Coronary artery (tissue), 2 donors: ENCODE measurements around the gene PARD3.

Experiments
- DNase-seq: peaks from one replicate; pipeline ENCODE4 v3.0.0-alpha.2; 2017; ENCODE audit warnings: low spot score
- H3K27ac ChIP-seq, 2 donors: fragments of 200-600 bp; sonication (generic); one replicate each; pipeline ENCODE4 v1.5.1; 2016 to 2019
- H3K4me3 ChIP-seq: fragments of 200-600 bp; sonication (generic); 2 replicates; pipeline ENCODE4 v1.5.1; 2016; ENCODE audit warnings: mild to moderate bottlenecking, moderate library complexity
- TF ChIP-seq, protein P1 (sequence below): fragments of 200-600 bp; sonication (generic); IDR thresholded peaks from one replicate; pipeline ENCODE4 v1.5.1; 2019; ENCODE audit warnings: antibody characterized with exemption

Gene PARD3

DNA sequence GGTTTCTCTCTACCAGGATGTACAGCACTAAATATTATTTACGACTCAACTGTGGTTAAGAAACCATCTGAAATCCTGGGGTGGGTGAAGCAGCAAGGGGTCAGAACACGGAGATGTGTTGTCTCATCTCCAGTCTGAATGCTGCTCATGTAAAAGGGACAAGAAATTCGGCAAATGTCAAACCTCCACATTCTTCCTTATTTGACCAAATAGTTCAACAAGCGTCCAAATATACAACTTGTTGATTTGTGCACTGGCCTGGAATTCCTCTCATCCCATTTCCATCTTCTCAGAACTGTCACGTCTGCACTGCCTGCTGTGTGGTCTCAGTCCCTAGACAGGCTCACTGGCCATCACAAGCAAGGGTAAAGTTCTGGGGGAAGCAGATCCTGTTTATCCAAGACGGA, 520.0 kb downstream of the PARD3 start:
- Histone ChIP-seq H3K27ac (no peak overlapping the region), H3K4me3 (no peak overlapping the region)
- no peak for DNase-seq
- TF ChIP-seq, protein P1, sequence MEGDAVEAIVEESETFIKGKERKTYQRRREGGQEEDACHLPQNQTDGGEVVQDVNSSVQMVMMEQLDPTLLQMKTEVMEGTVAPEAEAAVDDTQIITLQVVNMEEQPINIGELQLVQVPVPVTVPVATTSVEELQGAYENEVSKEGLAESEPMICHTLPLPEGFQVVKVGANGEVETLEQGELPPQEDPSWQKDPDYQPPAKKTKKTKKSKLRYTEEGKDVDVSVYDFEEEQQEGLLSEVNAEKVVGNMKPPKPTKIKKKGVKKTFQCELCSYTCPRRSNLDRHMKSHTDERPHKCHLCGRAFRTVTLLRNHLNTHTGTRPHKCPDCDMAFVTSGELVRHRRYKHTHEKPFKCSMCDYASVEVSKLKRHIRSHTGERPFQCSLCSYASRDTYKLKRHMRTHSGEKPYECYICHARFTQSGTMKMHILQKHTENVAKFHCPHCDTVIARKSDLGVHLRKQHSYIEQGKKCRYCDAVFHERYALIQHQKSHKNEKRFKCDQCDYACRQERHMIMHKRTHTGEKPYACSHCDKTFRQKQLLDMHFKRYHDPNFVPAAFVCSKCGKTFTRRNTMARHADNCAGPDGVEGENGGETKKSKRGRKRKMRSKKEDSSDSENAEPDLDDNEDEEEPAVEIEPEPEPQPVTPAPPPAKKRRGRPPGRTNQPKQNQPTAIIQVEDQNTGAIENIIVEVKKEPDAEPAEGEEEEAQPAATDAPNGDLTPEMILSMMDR, result no peak

DNA sequence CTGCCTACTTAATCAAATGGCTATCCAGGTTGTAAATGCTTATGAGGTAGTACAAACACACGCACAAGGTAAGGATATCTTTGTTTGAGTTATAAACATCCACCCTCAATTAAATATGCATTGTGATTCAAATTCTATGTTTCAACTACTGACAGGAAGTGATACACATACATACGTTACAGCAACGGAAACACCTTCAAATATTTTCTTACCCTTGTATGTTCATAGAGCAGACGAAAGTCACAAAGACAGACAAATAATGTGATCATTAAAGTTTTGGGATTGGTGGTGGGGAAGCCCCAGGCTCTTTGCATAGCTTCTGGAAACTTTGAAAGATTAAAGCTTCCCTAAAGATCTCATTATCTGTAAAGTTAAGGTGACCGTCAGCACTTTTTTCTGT, 521.0 kb downstream of the PARD3 start:
- TF ChIP-seq, protein P1, result no peak
- no peak overlapping the region for H3K27ac ChIP-seq
- DNase-seq, result no peak
- no peak overlapping the region for H3K4me3 ChIP-seq

DNA sequence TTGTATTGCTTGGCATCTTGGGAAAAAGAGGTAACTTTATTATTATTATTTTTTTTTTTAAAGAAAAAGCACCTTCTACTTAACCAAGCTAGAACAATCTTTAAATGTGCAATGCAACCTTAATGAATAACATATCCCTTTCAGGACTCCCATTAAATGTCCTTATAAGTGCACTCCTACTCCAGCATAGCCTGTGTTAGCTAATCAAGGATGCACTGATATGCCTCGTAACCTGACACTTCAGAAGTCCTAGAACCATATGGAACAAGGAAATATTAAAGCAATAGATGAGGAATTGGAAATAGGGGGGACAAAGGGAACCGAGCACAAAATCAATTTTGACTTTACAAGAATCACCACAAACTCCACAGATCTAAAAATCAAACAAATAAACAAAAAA, 522.4 kb downstream of the PARD3 start:
- no peak for DNase-seq
- TF ChIP-seq, protein P1, result no peak

DNA sequence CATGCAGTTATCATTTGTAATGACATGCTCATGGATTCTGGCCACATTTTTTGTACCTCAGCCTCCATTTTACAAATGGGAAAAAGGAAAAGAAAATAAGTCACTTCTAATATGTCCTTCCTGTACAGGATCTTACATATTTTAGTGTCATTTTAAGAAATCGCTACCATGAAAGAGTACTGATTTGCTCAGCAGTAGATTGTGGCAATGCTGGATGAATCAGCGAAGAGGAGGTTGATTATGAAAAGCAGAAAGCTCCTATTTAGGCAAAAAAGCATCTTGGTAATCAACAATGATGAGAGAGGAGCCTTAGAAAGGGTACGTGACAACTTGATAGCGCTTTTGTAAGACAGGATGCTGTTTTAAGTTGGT, 522.9 kb downstream of the PARD3 start:
- no peak for DNase-seq
- H3K4me3 ChIP-seq, result no peak overlapping the region
- TF ChIP-seq, protein P1, result no peak
- H3K27ac ChIP-seq, result peak overlapping the region; percentile 8 to 50

More for the DNA sequence above, 522.4 kb downstream of the PARD3 start:
- no peak overlapping the region for H3K4me3 ChIP-seq
- peak overlapping the region in 1 of 2 donors; percentile 8 for H3K27ac ChIP-seq

DNA sequence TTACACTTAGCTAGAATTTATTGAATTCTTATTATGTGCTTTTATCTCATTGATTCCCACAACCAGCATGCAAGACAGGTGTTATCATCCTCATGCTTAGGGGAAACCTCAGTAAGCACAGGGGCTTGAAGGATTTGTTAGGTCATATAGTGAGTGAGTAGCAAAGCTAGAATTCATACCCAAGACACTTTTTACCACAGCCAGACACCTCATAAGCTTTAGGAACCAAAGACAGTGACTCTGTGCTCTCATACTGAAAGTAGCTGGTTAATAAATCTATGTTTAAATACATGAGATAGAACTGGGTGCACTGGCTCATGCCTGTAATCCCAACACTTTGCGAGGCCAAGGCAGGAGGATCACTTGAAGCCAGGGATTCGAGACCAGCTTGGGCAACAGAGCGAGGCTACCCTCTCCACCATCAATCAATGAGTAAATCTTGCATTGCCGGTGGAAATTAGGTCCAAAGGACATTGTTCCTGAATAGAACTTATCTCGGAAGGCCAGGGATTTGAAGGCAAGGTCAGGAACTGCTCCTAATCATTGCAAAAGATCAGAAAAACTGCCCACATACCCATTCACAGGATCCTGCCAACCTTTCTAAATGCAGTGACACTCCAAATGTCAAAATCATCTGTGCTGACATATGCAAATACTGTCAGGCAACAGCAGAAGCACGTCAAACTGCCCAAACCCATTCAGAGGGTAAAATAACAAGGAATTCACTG, 523.5 kb downstream of the PARD3 start:
- DNase-seq, result no peak
- Histone ChIP-seq H3K27ac (peak overlapping the region in 1 of 2 donors; percentile 50), H3K4me3 (no peak overlapping the region)
- TF ChIP-seq, protein P1, result no peak

DNA sequence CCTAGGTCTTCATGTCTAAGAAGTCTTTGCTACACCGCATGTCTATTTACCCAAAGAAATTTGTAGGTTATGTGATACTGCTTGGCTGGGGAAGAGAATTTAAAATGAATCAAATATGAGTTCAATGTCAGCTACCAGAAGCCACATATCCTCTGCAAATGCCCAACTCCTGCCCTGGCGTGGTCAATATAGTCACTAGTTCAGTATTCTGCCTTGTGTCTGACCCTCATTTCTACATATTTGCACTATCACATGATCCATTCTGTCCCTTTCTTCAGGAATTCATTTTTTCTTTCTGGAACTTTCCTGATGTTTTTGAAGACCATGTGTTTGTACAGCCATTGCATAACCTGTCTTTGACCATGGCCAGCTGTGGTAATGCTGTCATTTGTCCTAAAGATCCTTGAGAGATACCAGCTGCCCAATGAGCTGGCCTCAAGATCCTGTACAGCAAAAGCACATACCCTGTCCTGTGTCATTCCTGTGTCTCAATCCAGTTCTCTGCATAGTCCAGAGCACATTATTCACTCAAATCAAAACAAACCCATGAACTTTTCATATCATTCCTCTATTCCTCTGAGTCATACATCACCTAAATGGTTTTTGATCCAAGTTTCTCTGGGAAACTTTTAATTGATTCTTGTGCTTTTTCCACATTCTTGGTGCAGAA, 524.5 kb downstream of the PARD3 start:
- H3K4me3 ChIP-seq, result no peak overlapping the region
- TF ChIP-seq, protein P1, result no peak
- H3K27ac ChIP-seq, result peak overlapping the region in 1 of 2 donors; percentile 65
- peak; percentile 77 for DNase-seq

DNA sequence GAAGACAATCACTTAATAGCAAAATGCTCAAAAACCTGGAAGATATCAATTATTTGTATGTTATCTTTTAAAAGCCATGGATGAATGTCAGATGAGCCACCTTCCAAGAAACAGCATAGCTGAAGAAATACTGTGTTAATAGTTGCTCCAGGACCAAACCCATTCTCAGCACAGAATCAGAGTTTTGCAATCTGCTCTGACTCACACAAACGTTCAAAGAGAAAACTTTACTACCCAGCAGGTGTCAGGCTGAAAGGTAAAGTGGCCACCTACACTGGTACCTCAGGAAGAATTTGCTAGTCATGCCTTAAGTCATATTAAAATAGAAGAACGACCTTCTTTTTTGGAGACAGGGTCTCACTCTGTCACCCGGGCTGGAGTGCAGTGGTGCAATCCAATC, 526.5 kb downstream of the PARD3 start:
- TF ChIP-seq, protein P1, result no peak
- H3K4me3 ChIP-seq, result no peak overlapping the region
- DNase-seq, result no peak
- H3K27ac ChIP-seq, result no peak overlapping the region
